IMR-90 (cell line): ENCODE measurements around the gene MED6. TPM values are rescaled to one million over a fixed set of nuclear protein-coding genes. Genes with fewer than 3 reads are reported as not detected.

Experiments used
- ATAC-seq: fragments of 200-7000 bp; cut with Tn5 transposase; 2 replicates; pipeline ENCODE4 v1.9.1; 2020; ENCODE audit warnings: low read depth, mild to moderate bottlenecking, moderate library complexity
- BruUV-seq: library from RNA; stranded (reverse); fragments of 400-500 nt; replicated peaks from 2 replicates; lab custom pipeline; 2021; lab: Mats Ljungman, UMichigan
- CTCF ChIA-PET: fragments of 300-600 bp; formaldehyde crosslinking; extraction: SDS; loops from one replicate; lab custom pipeline; 2021; ENCODE audit warnings: antibody characterized with exemption; lab: Yijun Ruan, JAX
- POLR2A ChIA-PET: fragments of 300-600 bp; sonication (Branson Sonifier 250); formaldehyde crosslinking; loops from one replicate; lab custom pipeline; 2022; ENCODE audit warnings: antibody characterized with exemption; ENCODE audit not compliant: unreplicated experiment; lab: Charles Lee
- DNase-seq: peaks from one replicate; pipeline ENCODE4 v3.0.0; 2013
- H2AFZ ChIP-seq: replicated peaks from 2 replicates; pipeline ENCODE3; 2013; ENCODE audit warnings: low read length, mild to moderate bottlenecking; ENCODE audit not compliant: poor library complexity
- H2AK5ac ChIP-seq: 2 replicates; pipeline ENCODE4 v1.6.1; 2013; ENCODE audit warnings: low read depth, low read length, inconsistent platforms
- H2AK9ac ChIP-seq: replicated peaks from 2 replicates; pipeline ENCODE3; 2013; ENCODE audit warnings: mild to moderate bottlenecking, low read depth, low read length, moderate library complexity; ENCODE audit not compliant: poor library complexity
- H2BK120ac ChIP-seq: 2 replicates; pipeline ENCODE4 v1.6.1; 2013; ENCODE audit warnings: low read depth, low read length, inconsistent platforms
- H2BK15ac ChIP-seq: 3 replicates; pipeline ENCODE4 v1.6.1; 2013; ENCODE audit warnings: low read depth, low read length, inconsistent platforms
- H2BK20ac ChIP-seq: 2 replicates; pipeline ENCODE4 v1.6.1; 2013; ENCODE audit warnings: low read depth, mild to moderate bottlenecking, inconsistent platforms, low read length, moderate library complexity
- H2BK5ac ChIP-seq: 2 replicates; pipeline ENCODE4 v1.6.1; 2013; ENCODE audit warnings: mild to moderate bottlenecking, low read depth, low read length, inconsistent platforms; ENCODE audit not compliant: poor library complexity, severe bottlenecking
- H3K14ac ChIP-seq: replicated peaks from 2 replicates; pipeline ENCODE4 v1.6.1; 2013; ENCODE audit warnings: low read depth, low read length, inconsistent platforms
- H3K18ac ChIP-seq: 2 replicates; pipeline ENCODE4 v1.6.1; 2013; ENCODE audit warnings: low read depth, low read length, control low read depth
- H3K23ac ChIP-seq: 2 replicates; pipeline ENCODE4 v1.6.1; 2013; ENCODE audit warnings: low read depth, low read length, inconsistent platforms
- H3K27ac ChIP-seq: 2 replicates; pipeline ENCODE4 v1.5.1; 2013; ENCODE audit warnings: mild to moderate bottlenecking, control low read depth, low read length; ENCODE audit not compliant: insufficient read depth
- H3K27me3 ChIP-seq: 2 replicates; pipeline ENCODE4 v1.6.1; 2013; ENCODE audit warnings: low read length; ENCODE audit not compliant: control insufficient read depth, insufficient read depth
- H3K36me3 ChIP-seq: 2 replicates; pipeline ENCODE4 v1.6.1; 2013; ENCODE audit warnings: low read length, mixed read lengths; ENCODE audit not compliant: control insufficient read depth, insufficient read depth
- H3K4ac ChIP-seq: 2 replicates; pipeline ENCODE4 v1.6.1; 2013; ENCODE audit warnings: low read depth, low read length, inconsistent platforms
- H3K4me1 ChIP-seq: 2 replicates; pipeline ENCODE4 v1.6.1; 2013; ENCODE audit warnings: low read length, mixed read lengths; ENCODE audit not compliant: control insufficient read depth, insufficient read depth
- H3K4me2 ChIP-seq: 2 replicates; pipeline ENCODE4 v1.6.1; 2013; ENCODE audit warnings: low read depth, mild to moderate bottlenecking, control low read depth, low read length, moderate library complexity
- H3K4me3 ChIP-seq: 2 replicates; pipeline ENCODE4 v1.5.1; 2013; ENCODE audit warnings: low read depth, mild to moderate bottlenecking, control low read depth, low read length, moderate library complexity; ENCODE audit not compliant: insufficient read depth
- H3K56ac ChIP-seq: 2 replicates; pipeline ENCODE4 v1.6.1; 2013; ENCODE audit warnings: low read length, inconsistent platforms; ENCODE audit not compliant: insufficient read depth; ENCODE audit errors: extremely low read depth
- H3K79me1 ChIP-seq, 2 experiments: 2 replicates each; pipeline ENCODE4 v1.6.1; 2013; ENCODE audit warnings: low read length in 2 of 2, inconsistent platforms in 1 of 2, low read depth in 1 of 2
- H3K9ac ChIP-seq: 2 replicates; pipeline ENCODE4 v1.6.1; 2013; ENCODE audit warnings: low read depth, low read length, control low read depth
- H3K9me1 ChIP-seq: 2 replicates; pipeline ENCODE4 v1.6.1; 2013; ENCODE audit warnings: low read length, inconsistent platforms; ENCODE audit not compliant: insufficient read depth
- H3K9me3 ChIP-seq: 2 replicates; pipeline ENCODE4 v1.6.1; 2013; ENCODE audit warnings: low read length; ENCODE audit not compliant: control insufficient read depth, insufficient read depth
- H4K20me1 ChIP-seq: 2 replicates; pipeline ENCODE4 v1.6.1; 2013; ENCODE audit warnings: low read length, inconsistent platforms; ENCODE audit not compliant: insufficient read depth
- H4K5ac ChIP-seq: 2 replicates; pipeline ENCODE4 v1.6.1; 2013; ENCODE audit warnings: mild to moderate bottlenecking, low read depth, low read length, control low read depth
- H4K8ac ChIP-seq, 2 experiments: 2 replicates each; pipeline ENCODE4 v1.6.1; 2013; ENCODE audit warnings: low read depth in 2 of 2, low read length in 2 of 2, control low read depth in 1 of 2, inconsistent platforms in 1 of 2
- H4K91ac ChIP-seq: 2 replicates; pipeline ENCODE4 v1.6.1; 2013; ENCODE audit warnings: low read depth, low read length, inconsistent platforms; ENCODE audit not compliant: insufficient read depth
- BHLHE40 ChIP-seq: fragments of 150-350 bp; IDR thresholded peaks from 2 replicates; pipeline ENCODE4 v1.6.1; 2016; ENCODE audit warnings: mild to moderate bottlenecking, low read depth, low read length
- CEBPB ChIP-seq: IDR thresholded peaks from 2 replicates; pipeline ENCODE4 v1.6.1; 2012; ENCODE audit warnings: low read depth, low read length, improper control_type of control experiment
- CTCF ChIP-seq: conservative IDR thresholded peaks from 2 replicates; pipeline ENCODE4 v1.5.1; 2012; ENCODE audit warnings: mild to moderate bottlenecking, low read depth, low read length, improper control_type of control experiment
- ELK1 ChIP-seq: fragments of 150-350 bp; IDR thresholded peaks from 2 replicates; pipeline ENCODE4 v1.6.1; 2016; ENCODE audit warnings: low read depth, mild to moderate bottlenecking, low read length, moderate library complexity, borderline replicate concordance
- MAFK ChIP-seq: IDR thresholded peaks from 2 replicates; pipeline ENCODE4 v1.6.1; 2012; ENCODE audit warnings: low read depth, low read length, improper control_type of control experiment
- RAD21 ChIP-seq: IDR thresholded peaks from 2 replicates; pipeline ENCODE4 v1.6.1; 2012; ENCODE audit warnings: low read length, improper control_type of control experiment
- RCOR1 ChIP-seq: IDR thresholded peaks from 2 replicates; pipeline ENCODE4 v1.6.1; 2012; ENCODE audit warnings: mild to moderate bottlenecking, low read length, improper control_type of control experiment; ENCODE audit not compliant: insufficient replicate concordance
- RFX5 ChIP-seq: IDR thresholded peaks from 2 replicates; pipeline ENCODE4 v1.8.0; 2012; ENCODE audit warnings: low read depth, mild to moderate bottlenecking, low read length, moderate library complexity
- SMC3 ChIP-seq: fragments of 150-350 bp; IDR thresholded peaks from 2 replicates; pipeline ENCODE4 v1.6.1; 2016; ENCODE audit warnings: low read depth, mild to moderate bottlenecking, antibody characterized with exemption, low read length, moderate library complexity
- WGBS, 2 experiments: methylation state at CpG; one replicate each; pipeline versions ENCODE4 v1.1.5 to v1.1.7; 2013; ENCODE audit warnings: missing lambda C conversion rate in 2 of 2; ENCODE audit not compliant: insufficient read length in 1 of 2; ENCODE audit errors: extremely low coverage in 2 of 2; 5-methylcytosine and 5-hydroxymethylcytosine counted together
- dilution Hi-C: fragments of 300-500 bp; cut with HindIII; formaldehyde crosslinking; loops from one replicate; pipeline ENCODE4 v1.14.3; 2018; ENCODE audit warnings: low sequenced_read_pairs; ENCODE audit not compliant: unreplicated experiment
- in situ Hi-C: fragments of 300-500 bp; cut with MboI; formaldehyde crosslinking; loops from 3 replicates; pipeline ENCODE4 v1.14.3; 2019; ENCODE audit warnings: low sequenced_read_pairs, inconsistent platforms, mixed read lengths
- intact Hi-C: fragments of 100-400 bp; cut with micrococcal nuclease; formaldehyde crosslinking; loops from 2 replicates; pipeline ENCODE4 v1.10.0; 2022
- polyA plus RNA-seq, 3 experiments: library from polyadenylated mRNA; depleted of rRNA; stranded (reverse); fragments of >200 nt; gene quantifications; 2 replicates each; pipeline ENCODE4 v1.2.3, GENCODE V29; 2012; ENCODE audit warnings: low replicate concordance in 1 of 3
- total RNA-seq: library from RNA; depleted of rRNA; stranded (reverse); fragments of >200 nt; gene quantifications from 2 replicates; pipeline ENCODE4 v1.2.3, GENCODE V29; 2012

MED6 gene
- total and polyA plus RNA-seq, 2 of the 4 experiments (the other 2 are of a cell fraction), result 24.3 to 31.5 TPM

DNA sequence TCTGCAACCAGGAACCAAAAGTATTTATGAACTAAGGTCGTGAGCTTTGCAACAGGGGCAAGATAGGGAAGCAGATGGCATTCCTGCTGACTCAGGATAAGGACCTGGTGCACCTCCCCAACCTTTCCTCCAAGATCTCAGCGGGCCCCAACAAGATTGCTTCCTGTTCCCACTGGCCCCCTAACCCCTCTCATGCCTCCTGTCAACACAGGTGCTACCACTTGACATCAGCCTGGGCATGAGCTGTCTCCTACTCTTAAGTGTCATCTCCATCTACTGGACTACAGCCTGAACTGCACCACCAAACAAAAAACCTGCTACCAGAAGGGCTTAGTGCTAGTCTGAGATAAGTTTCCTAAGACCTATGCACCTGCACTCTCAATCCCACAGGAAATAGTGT, 32.7 kb downstream of the MED6 start:
- Histone ChIP-seq H2BK5ac (no peak overlapping the region), H3K9me1 (no peaks in the 10 kb centered on the region), H3K79me1 (peaks cover 0 to 5% of the 10 kb centered on the region in 2 experiments; a peak in 2 of 4 replicates), H3K4me1 (no peaks in the 10 kb centered on the region), H3K18ac (no peak overlapping the region), H2BK20ac (no peak overlapping the region), H3K27ac (no peak overlapping the region), H2AK5ac (no peak overlapping the region), H3K4ac (no peak overlapping the region), H3K56ac (no peak overlapping the region), H4K8ac (no peak overlapping the region), H3K27me3 (no peaks in the 10 kb centered on the region), H2AFZ (no peak overlapping the region), H3K14ac (no peak overlapping the region), H4K5ac (no peak overlapping the region), H4K91ac (no peak overlapping the region), H3K9ac (no peak overlapping the region), H2BK15ac (no peak overlapping the region), H3K36me3 (peaks cover 6% of the 10 kb centered on the region), H4K20me1 (peaks cover 6% of the 10 kb centered on the region; the same call in 1 of the 2 replicates), H2AK9ac (no peak overlapping the region), H2BK120ac (no peak overlapping the region), H3K4me2 (no peak overlapping the region), H3K9me3 (no peaks in the 10 kb centered on the region), H3K23ac (no peak overlapping the region), H3K4me3 (no peak overlapping the region)
- dilution Hi-C loops, result no loop called here
- CTCF ChIA-PET, result interaction anchor here (1.6 kb wide), 1 partner anchor 481 kb away, joined by 4 read pairs; no protein-coding TSS in a partner anchor
- intact Hi-C loops, result loop anchor here (1.0 to 5.0 kb wide), 3 partner anchors 480 to 749 kb away; no protein-coding TSS in a partner anchor
- in situ Hi-C loops, result no loop called here
- TF ChIP-seq ELK1 (no peak), CEBPB (no peak), MAFK (peak; percentile 36), RCOR1 (no peak), CTCF (peak; percentile 52), RAD21 (peak; percentile 59), SMC3 (peak; percentile 33), RFX5 (no peak), BHLHE40 (no peak)
- peak; percentile 93 for ATAC-seq
- DNase-seq, result peak; percentile 39
- BruUV-seq, result no TSS peak
- POLR2A ChIA-PET, result no interaction called here
- no CpG with 5 or more reads among the region's 2 CpGs for WGBS, 2 experiments
